K562 (cell line): ENCODE measurements around the gene TMED10. TPM values are rescaled to one million over a fixed set of nuclear protein-coding genes. Genes with fewer than 3 reads are reported as not detected.

Source experiments
- ATAC-seq: fragments of 200-7000 bp; cut with Tn5 transposase; 3 replicates; pipeline ENCODE4 v1.9.1; 2020; ENCODE audit warnings: moderate library complexity
- BruUV-seq: library from RNA; stranded (reverse); fragments of 400-500 nt; replicated peaks from 2 replicates; lab custom pipeline; 2021; lab: Mats Ljungman, UMichigan
- CTCF ChIA-PET: fragments of 300-600 bp; formaldehyde crosslinking; extraction: SDS; loops from one replicate; lab custom pipeline; 2021; ENCODE audit warnings: low intra/inter-chr PET ratio; lab: Yijun Ruan, JAX
- POLR2A ChIA-PET: fragments of 300-600, 350-650 bp; sonication (Branson Sonifier 250); formaldehyde crosslinking; extraction: SDS; loops from one replicate; lab custom pipeline; 2021; ENCODE audit warnings: antibody characterized with exemption, inconsistent platforms; lab: Yijun Ruan, JAX
- DNase-seq, 4 experiments: peaks; one replicate each; pipeline versions ENCODE4 v3.0.0 to v3.0.0-alpha.2; 2011 to 2018; ENCODE audit warnings: low spot score in 3 of 4, mixed read lengths in 3 of 4; ENCODE audit errors: extremely low read depth in 1 of 4
- FAIRE-seq: peaks from 2 replicates; lab custom pipeline; 2011; peaks lifted over from hg19 to GRCh38; lab: Jason Lieb, UNC
- H2AFZ ChIP-seq: 2 replicates; pipeline ENCODE4 v1.6.0; 2011; ENCODE audit warnings: low read depth, low read length, control low read depth, inconsistent platforms
- H3K27ac ChIP-seq: fragments of 200-600 bp; 3 replicates; pipeline ENCODE4 v1.8.0; 2011; ENCODE audit warnings: low read depth, mild to moderate bottlenecking, control low read depth, inconsistent platforms, low read length, moderate library complexity, mixed read lengths; ENCODE audit errors: extremely low read depth
- H3K27me3 ChIP-seq, 2 experiments: fragments of 300-600 bp in 1 of 2; 2 replicates in 1 of 2; 3 replicates in 1 of 2; pipeline versions ENCODE4 v1.6.0 to v1.8.0; 2011; ENCODE audit warnings: inconsistent platforms in 2 of 2, low read length in 2 of 2, mild to moderate bottlenecking in 1 of 2, mixed read lengths in 1 of 2, moderate library complexity in 1 of 2; ENCODE audit not compliant: control insufficient read depth in 2 of 2, insufficient read depth in 2 of 2
- H3K36me3 ChIP-seq: fragments of 300-600 bp; 3 replicates; pipeline ENCODE4 v1.8.0; 2011; ENCODE audit warnings: mild to moderate bottlenecking, low read length, inconsistent platforms; ENCODE audit not compliant: control insufficient read depth, insufficient read depth
- H3K4me1 ChIP-seq, 2 experiments: fragments of 200-600 bp in 1 of 2; replicated peaks in 1 of 2; 2 replicates in 1 of 2; 3 replicates in 1 of 2; pipeline versions ENCODE4 v1.5.1 to v1.8.0; 2011; ENCODE audit warnings: inconsistent platforms in 2 of 2, low read length in 2 of 2, mild to moderate bottlenecking in 1 of 2, mixed read lengths in 1 of 2, moderate library complexity in 1 of 2; ENCODE audit not compliant: control insufficient read depth in 2 of 2, insufficient read depth in 2 of 2
- H3K4me2 ChIP-seq: 2 replicates; pipeline ENCODE4 v1.6.1; 2011; ENCODE audit warnings: low read length, control low read depth, inconsistent platforms, mixed read lengths; ENCODE audit not compliant: insufficient read depth
- H3K4me3 ChIP-seq: fragments of 200-600 bp; sonication (generic), shearing (Covaris generic); 2 replicates; pipeline ENCODE4 v1.5.1; 2016; ENCODE audit warnings: control low read depth, inconsistent platforms
- H3K79me2 ChIP-seq: fragments of 200-600 bp; 3 replicates; pipeline ENCODE4 v1.8.0; 2011; ENCODE audit warnings: low read length, inconsistent platforms; ENCODE audit not compliant: control insufficient read depth, insufficient read depth
- H3K9ac ChIP-seq, 2 experiments: 2 replicates each; pipeline versions ENCODE4 v1.6.0 to v1.6.1; 2011; ENCODE audit warnings: low read depth in 2 of 2, low read length in 2 of 2, control low read depth in 1 of 2, inconsistent platforms in 1 of 2, mild to moderate bottlenecking in 1 of 2, mixed read lengths in 1 of 2; ENCODE audit not compliant: insufficient read depth in 1 of 2
- H3K9me1 ChIP-seq: one replicate; pipeline ENCODE4 v1.6.0; 2011; ENCODE audit warnings: inconsistent platforms, mild to moderate bottlenecking, low read length, moderate library complexity; ENCODE audit not compliant: control insufficient read depth, insufficient read depth
- H3K9me3 ChIP-seq: replicated peaks from 2 replicates; pipeline ENCODE4 v1.5.1; 2011; ENCODE audit warnings: low read depth, low read length, inconsistent platforms; ENCODE audit not compliant: control insufficient read depth, insufficient read depth
- H4K20me1 ChIP-seq: replicated peaks from 2 replicates; pipeline ENCODE4 v1.6.1; 2011; ENCODE audit warnings: low read length, inconsistent platforms, mixed read lengths; ENCODE audit not compliant: control insufficient read depth, insufficient read depth
- DLX4 ChIP-seq: fragments of 250-450 bp; sonication (Bioruptor Pico); IDR thresholded peaks from 2 replicates; pipeline ENCODE4 v1.6.1; 2021; ENCODE audit warnings: mild to moderate bottlenecking
- NCOA1 ChIP-seq: fragments of 450-650 bp; IDR thresholded peaks from 2 replicates; pipeline ENCODE4 v1.6.1; 2016; ENCODE audit warnings: low read depth
- SNAPC5 ChIP-seq: fragments of 250-450 bp; sonication (Bioruptor Pico); IDR thresholded peaks from 2 replicates; pipeline ENCODE4 v1.8.0; 2021; ENCODE audit warnings: moderate library complexity, mild to moderate bottlenecking, inconsistent platforms
- THAP7 ChIP-seq: fragments of 250-450 bp; sonication (Bioruptor Pico); IDR thresholded peaks from 2 replicates; pipeline ENCODE4 v1.5.0; 2021
- ZMIZ1 ChIP-seq, 2 experiments: fragments of 150-350 bp in 1 of 2; IDR thresholded peaks; 2 replicates each; pipeline ENCODE4 v1.6.1; 2012 to 2016; ENCODE audit warnings: low read depth in 2 of 2, low read length in 2 of 2, mild to moderate bottlenecking in 1 of 2, moderate library complexity in 1 of 2
- ZNF23 ChIP-seq: fragments of 250-450 bp; sonication (Bioruptor Pico); IDR thresholded peaks from 2 replicates; pipeline ENCODE4 v1.4.0; 2020; ENCODE audit warnings: mild to moderate bottlenecking
- WGBS: fragments of 100-300 bp; shearing (Covaris generic); methylation state at CpG from one replicate; pipeline ENCODE4 v1.1.6; 2016; ENCODE audit warnings: low coverage, mixed read lengths; ENCODE audit not compliant: insufficient coverage; ENCODE audit errors: missing lambda C conversion rate; 5-methylcytosine and 5-hydroxymethylcytosine counted together
- in situ Hi-C: fragments of 300-500 bp; cut with MboI; formaldehyde crosslinking; loops from 4 replicates; pipeline ENCODE4 v1.15.0; 2018; ENCODE audit warnings: inconsistent platforms, mixed read lengths
- intact Hi-C: fragments of 100-400 bp; cut with micrococcal nuclease; formaldehyde crosslinking; loops from 2 replicates; pipeline ENCODE4 v1.14.2; 2022
- polyA plus RNA-seq, 8 experiments: library from polyadenylated mRNA; depleted of rRNA in 4 of 8; stranded (reverse) in 5 of 8; unstranded in 3 of 8; fragments of >200 nt; fragmentation: Nextera tagmentation in 2 of 8; fragmentation: Illumina TruSeq in 1 of 8; extraction: Ambion mirVana in 2 of 8; extraction: Trizol in 1 of 8; gene quantifications; 2 replicates each; pipeline versions ENCODE4 v1.2.1 to v1.2.3, GENCODE V29; 2011 to 2014; ENCODE audit warnings: inconsistent platforms in 1 of 8, missing spikeins in 1 of 8
- total RNA-seq, 7 experiments: library from RNA; depleted of rRNA in 6 of 7; stranded (reverse); fragments of >200 nt in 6 of 7; fragmentation: Illumina TruSeq in 2 of 7; extraction: Trizol in 2 of 7; gene quantifications; 2 replicates each; pipeline versions ENCODE4 v1.2.1 to v1.2.3, GENCODE V29; 2011 to 2021; ENCODE audit warnings: low replicate concordance in 1 of 7

The TMED10 gene
- total and polyA plus RNA-seq, 9 of the 15 experiments (the other 6 are each of a cell fraction or from before 2014, with no cell fraction given), result 62.2 to 233 (median 124) TPM

GRCh38 chr14:75092698-75093097 lies 83.7 kb downstream of the TMED10 start:
- CTCF ChIA-PET, result no interaction called here
- Histone ChIP-seq H3K9ac (no peak overlapping the region), H3K4me1 (no peaks in the 10 kb centered on the region), H3K4me3 (no peak overlapping the region), H3K4me2 (no peak overlapping the region), H3K79me2 (no peaks in the 10 kb centered on the region), H3K9me1 (no peaks in the 10 kb centered on the region), H3K36me3 (peaks cover 31% of the 10 kb centered on the region; the same call in 2 of the 3 replicates), H3K27me3 (no peaks in the 10 kb centered on the region), H4K20me1 (no peaks in the 10 kb centered on the region), H3K27ac (no peak overlapping the region), H3K9me3 (no peaks in the 10 kb centered on the region), H2AFZ (no peak overlapping the region)
- intact Hi-C loops, result no loop called here
- WGBS, result 86% methylated on average over 2 of the region's 2 CpGs
- DNase-seq, result no peak
- no peak for ATAC-seq
- no peak for TF ChIP-seq THAP7 (CRISPR knock-in tag)
- TF ChIP-seq NCOA1, result no peak
- no peak for TF ChIP-seq ZNF23
- TF ChIP-seq DLX4, result no peak
- TF ChIP-seq ZMIZ1 (IDR thresholded peaks at IDR 0.05; ENCODE audit: low read depth in 2 of 2, low read length in 2 of 2), result no peak
- TF ChIP-seq SNAPC5 (CRISPR knock-in tag), result no peak
- no peak for FAIRE-seq
- POLR2A ChIA-PET, result interaction anchor here (0.9 to 1.0 kb wide), 2 partner anchors 9 to 11 kb away, joined by 3 read pairs; no protein-coding TSS in a partner anchor
- in situ Hi-C loops, result no loop called here
- no TSS peak for BruUV-seq
